Vagina (tissue), 2 donors: ENCODE results near the gene DNAAF8.

Experiments
- POLR2A ChIP-seq, 2 donors: fragments of 450-650 bp; IDR thresholded peaks; one replicate each; pipeline ENCODE4 v1.6.1; 2017; ENCODE audit warnings: antibody characterized with exemption in 2 of 2, mild to moderate bottlenecking in 2 of 2, moderate library complexity in 2 of 2
- POLR2AphosphoS5 ChIP-seq, 2 donors: sonication (generic); formaldehyde crosslinking; IDR thresholded peaks; one replicate each; pipeline ENCODE4 v1.9.0; 2017; ENCODE audit warnings: antibody characterized with exemption in 2 of 2, mild to moderate bottlenecking in 2 of 2, low read depth in 1 of 2; ENCODE audit not compliant: insufficient read depth in 1 of 2
- TF ChIP-seq, protein P1 (sequence below), 3 experiments: fragments of 450-650 bp in 2 of 3; fragments of 200-600 bp in 1 of 3; sonication (generic) in 1 of 3; IDR thresholded peaks; one replicate each; pipeline ENCODE4 v1.5.1; 2017 to 2019; ENCODE audit warnings: antibody characterized with exemption in 3 of 3, mild to moderate bottlenecking in 2 of 3, moderate library complexity in 2 of 3

DNA sequence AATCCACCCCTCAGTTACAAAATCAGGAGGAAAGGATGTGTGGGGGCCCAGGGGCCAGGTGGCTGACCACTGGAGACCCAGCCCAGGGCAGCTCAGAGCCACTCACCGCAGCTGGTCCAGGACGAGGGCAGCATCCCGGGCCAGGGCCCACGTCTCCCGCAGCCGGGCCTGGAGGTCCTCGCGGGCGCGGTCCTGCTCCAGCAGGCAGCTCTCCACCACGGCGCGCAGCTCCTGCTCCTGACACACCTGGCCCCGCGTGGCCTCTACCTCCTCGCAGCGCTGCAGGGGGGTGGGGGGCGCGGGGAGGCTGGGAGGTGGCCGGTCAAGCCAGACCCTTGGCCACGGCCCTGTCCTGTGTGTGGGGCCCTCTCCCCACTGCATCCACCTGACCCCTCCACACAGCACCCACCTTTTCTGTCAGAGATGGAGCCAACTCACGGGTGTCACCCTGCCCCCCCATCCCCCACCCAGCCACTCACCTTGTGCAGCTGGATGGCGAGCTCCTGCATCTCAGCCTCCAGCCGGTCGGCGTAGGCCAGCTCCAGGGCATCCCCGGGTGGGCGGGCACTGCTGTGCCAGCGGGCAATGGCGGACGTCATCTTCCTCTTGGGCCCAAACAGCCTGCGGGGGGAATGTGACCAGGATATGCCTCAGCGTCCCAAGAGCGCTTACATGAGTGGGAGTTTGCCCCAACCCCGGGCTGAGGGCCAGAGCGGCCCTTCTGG, 35.9 kb upstream of the DNAAF8 start:
- TF ChIP-seq POLR2A (IDR thresholded peaks at IDR 0.05): no peak
- TF ChIP-seq, protein P1, sequence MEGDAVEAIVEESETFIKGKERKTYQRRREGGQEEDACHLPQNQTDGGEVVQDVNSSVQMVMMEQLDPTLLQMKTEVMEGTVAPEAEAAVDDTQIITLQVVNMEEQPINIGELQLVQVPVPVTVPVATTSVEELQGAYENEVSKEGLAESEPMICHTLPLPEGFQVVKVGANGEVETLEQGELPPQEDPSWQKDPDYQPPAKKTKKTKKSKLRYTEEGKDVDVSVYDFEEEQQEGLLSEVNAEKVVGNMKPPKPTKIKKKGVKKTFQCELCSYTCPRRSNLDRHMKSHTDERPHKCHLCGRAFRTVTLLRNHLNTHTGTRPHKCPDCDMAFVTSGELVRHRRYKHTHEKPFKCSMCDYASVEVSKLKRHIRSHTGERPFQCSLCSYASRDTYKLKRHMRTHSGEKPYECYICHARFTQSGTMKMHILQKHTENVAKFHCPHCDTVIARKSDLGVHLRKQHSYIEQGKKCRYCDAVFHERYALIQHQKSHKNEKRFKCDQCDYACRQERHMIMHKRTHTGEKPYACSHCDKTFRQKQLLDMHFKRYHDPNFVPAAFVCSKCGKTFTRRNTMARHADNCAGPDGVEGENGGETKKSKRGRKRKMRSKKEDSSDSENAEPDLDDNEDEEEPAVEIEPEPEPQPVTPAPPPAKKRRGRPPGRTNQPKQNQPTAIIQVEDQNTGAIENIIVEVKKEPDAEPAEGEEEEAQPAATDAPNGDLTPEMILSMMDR (IDR thresholded peaks at IDR 0.05): no peak
- no peak for TF ChIP-seq POLR2AphosphoS5 (IDR thresholded peaks at IDR 0.05; ENCODE audit: insufficient read depth in 1 of 2, low read depth in 1 of 2)
